Measurements from ENCODE around the gene ITPA. TPM values are rescaled to one million over a fixed set of nuclear protein-coding genes. Genes with fewer than 3 reads are reported as not detected.

ITPA gene
- total and polyA plus RNA-seq, 2 of the 4 experiments (the other 2 are of a cell fraction), result 32.4 to 49.0 TPM

GRCh38 chr20:3244613-3245012 is 35.3 kb downstream of the ITPA start:
- Histone ChIP-seq H3K36me3 (ENCODE audit: control insufficient read depth, insufficient read depth, low read length) (no peaks in the 10 kb centered on the region), H2BK20ac (ENCODE audit: low read depth, low read length) (no peak overlapping the region), H2AK9ac (replicated peaks; ENCODE audit: low read depth, low read length, poor library complexity) (no peak overlapping the region), H3K4me2 (ENCODE audit: low read depth, low read length) (no peak overlapping the region), H3K27ac (ENCODE audit: insufficient read depth, low read length) (no peak overlapping the region), H2BK15ac (ENCODE audit: low read depth, low read length) (no peak overlapping the region), H4K91ac (ENCODE audit: insufficient read depth, low read depth, low read length) (no peak overlapping the region), H2AFZ (replicated peaks; ENCODE audit: low read length, poor library complexity) (no peak overlapping the region), H3K9me1 (ENCODE audit: insufficient read depth, low read length) (no peaks in the 10 kb centered on the region), H4K20me1 (ENCODE audit: insufficient read depth, low read length) (no peaks in the 10 kb centered on the region), H3K23ac (ENCODE audit: low read depth, low read length) (no peak overlapping the region), H3K18ac (ENCODE audit: low read depth, low read length) (no peak overlapping the region), H3K14ac (replicated peaks; ENCODE audit: low read depth, low read length) (no peak overlapping the region), H3K4ac (ENCODE audit: low read depth, low read length) (no peak overlapping the region), H3K9ac (ENCODE audit: low read depth, low read length) (no peak overlapping the region), H3K79me1 (ENCODE audit: low read depth in 1 of 2, low read length in 2 of 2) (no peaks in the 10 kb centered on the region), H2BK120ac (ENCODE audit: low read depth, low read length) (no peak overlapping the region), H3K9me3 (ENCODE audit: control insufficient read depth, insufficient read depth, low read length) (no peaks in the 10 kb centered on the region), H3K27me3 (ENCODE audit: control insufficient read depth, insufficient read depth, low read length) (peaks cover 10% of the 10 kb centered on the region; the same call in 1 of the 2 replicates), H4K8ac (ENCODE audit: low read depth in 2 of 2, low read length in 2 of 2) (no peak overlapping the region), H2AK5ac (ENCODE audit: low read depth, low read length) (no peak overlapping the region), H3K56ac (ENCODE audit: extremely low read depth, insufficient read depth, low read length) (no peak overlapping the region), H3K4me1 (ENCODE audit: control insufficient read depth, insufficient read depth, low read length) (no peaks in the 10 kb centered on the region; the same call in 1 of the 2 replicates), H2BK5ac (ENCODE audit: low read depth, low read length, poor library complexity, severe bottlenecking) (no peak overlapping the region), H4K5ac (ENCODE audit: low read depth, low read length) (no peak overlapping the region), H3K4me3 (ENCODE audit: insufficient read depth, low read depth, low read length) (no peak overlapping the region)
- ChIA-PET POLR2A (ENCODE audit: unreplicated experiment) (no interaction called here), CTCF (no interaction called here)
- dilution Hi-C loops (cut with HindIII; ENCODE audit: low sequenced_read_pairs, unreplicated experiment) (no loop called here), in situ Hi-C loops (cut with MboI; ENCODE audit: low sequenced_read_pairs) (no loop called here), intact Hi-C loops (cut with micrococcal nuclease) (no loop called here)
- DNase-seq (no peak), ATAC-seq (ENCODE audit: low read depth) (no peak)
- TF ChIP-seq CEBPB (IDR thresholded peaks at IDR 0.05; ENCODE audit: low read depth, low read length) (no peak), POLR2A (IDR thresholded peaks at IDR 0.05; ENCODE audit: low read depth, low read length) (no peak), RAD21 (IDR thresholded peaks at IDR 0.05; ENCODE audit: low read length) (no peak), NFE2L2 (IDR thresholded peaks at IDR 0.05; ENCODE audit: low read depth, low read length) (no peak), USF2 (IDR thresholded peaks at IDR 0.05; ENCODE audit: low read depth, low read length) (no peak), RCOR1 (IDR thresholded peaks at IDR 0.05; ENCODE audit: insufficient replicate concordance, low read length) (no peak), MXI1 (IDR thresholded peaks at IDR 0.05; ENCODE audit: borderline replicate concordance, low read depth, low read length) (no peak), SMC3 (IDR thresholded peaks at IDR 0.05; ENCODE audit: low read depth, low read length) (no peak), MAFK (IDR thresholded peaks at IDR 0.05; ENCODE audit: low read depth, low read length) (no peak), FOS (IDR thresholded peaks at IDR 0.05; ENCODE audit: low read depth, low read length) (no peak), ELK1 (IDR thresholded peaks at IDR 0.05; ENCODE audit: borderline replicate concordance, low read depth, low read length) (no peak), RFX5 (IDR thresholded peaks at IDR 0.05; ENCODE audit: low read depth, low read length) (no peak), BHLHE40 (IDR thresholded peaks at IDR 0.05; ENCODE audit: low read depth, low read length) (no peak), MAZ (IDR thresholded peaks at IDR 0.05; ENCODE audit: borderline replicate concordance, low read depth, low read length) (no peak)
- no TSS peak for BruUV-seq (replicated peaks)
- WGBS, 2 experiments (ENCODE audit: extremely low coverage in 2 of 2, insufficient read length in 1 of 2), result no CpG with 5 or more reads among the region's 1 CpG

Data from IMR-90 (cell line).